ENCODE data around the gene CAVIN2.
A peak's percentile ranks its signal among the peaks of the same experiment; 100 is the strongest.

The CAVIN2 gene

GRCh38 chr2:191840921-191841320 is 6.0 kb downstream of the CAVIN2 start:
- no peak for DNase-seq
- no peaks in the 10 kb centered on the region for H3K9me3 ChIP-seq
- H3K4me3 ChIP-seq (ENCODE audit: low read depth, low read length) = no peak overlapping the region
- TF ChIP-seq CTCF (IDR thresholded peaks at IDR 0.05; ENCODE audit: low read depth, low read length) = no peak
- H3K4me1 ChIP-seq = peaks cover 5% of the 10 kb centered on the region; the same call in 1 of the 2 replicates
- no peaks in the 10 kb centered on the region for H3K27me3 ChIP-seq
- no peaks in the 10 kb centered on the region for H3K36me3 ChIP-seq

DNA sequence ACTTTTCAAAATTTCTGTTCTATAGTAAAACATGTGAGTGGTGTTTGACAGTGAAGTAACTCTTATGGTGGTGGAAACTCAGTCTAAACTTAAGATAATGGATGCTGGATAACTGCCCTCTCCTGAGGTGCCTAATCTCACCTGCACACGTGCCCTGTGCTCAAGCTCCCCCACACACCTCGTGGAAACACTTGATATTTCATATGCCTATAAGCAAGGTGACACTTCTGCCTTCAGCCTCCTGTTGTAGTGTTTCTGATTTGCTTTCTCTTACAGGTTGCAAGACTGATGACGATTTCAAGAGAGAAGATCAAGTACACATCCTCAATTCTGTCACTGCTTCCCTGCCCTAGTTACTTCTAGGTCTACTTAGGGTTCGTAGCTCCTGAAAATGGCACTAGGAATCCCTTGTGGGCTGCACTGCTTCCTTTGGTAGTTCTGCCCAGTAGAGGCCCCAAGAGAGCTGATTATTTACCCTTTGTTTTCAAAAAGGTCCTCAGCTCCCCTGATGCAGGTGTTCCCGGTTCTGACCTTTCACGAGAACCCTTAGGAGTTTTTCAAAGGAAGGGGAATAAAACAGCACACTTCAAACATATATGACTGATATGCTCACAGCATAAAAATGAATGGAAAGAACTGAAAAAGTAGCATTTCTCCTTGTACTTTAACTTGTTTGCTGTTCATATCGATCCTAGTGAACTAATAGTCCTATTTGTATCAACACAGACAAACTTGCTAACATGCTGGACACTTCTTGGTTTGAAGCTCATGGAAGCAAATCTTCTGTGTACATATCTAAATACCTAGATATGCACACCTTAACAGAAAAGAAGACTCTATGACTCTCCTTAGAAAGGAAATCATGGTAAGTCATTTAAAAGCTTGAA is 6.7 kb downstream of the CAVIN2 start:
- Histone ChIP-seq H3K36me3 (no peaks in the 10 kb centered on the region), H3K27me3 (no peaks in the 10 kb centered on the region), H3K4me3 (ENCODE audit: low read depth, low read length) (no peak overlapping the region), H3K9me3 (no peaks in the 10 kb centered on the region), H3K4me1 (no peaks in the 10 kb centered on the region; the same call in 1 of the 2 replicates)
- DNase-seq = no peak
- TF ChIP-seq CTCF (IDR thresholded peaks at IDR 0.05; ENCODE audit: low read depth, low read length) = 0 out of 2 replicates have a peak, but pooled peaks have one; percentile 14

DNA sequence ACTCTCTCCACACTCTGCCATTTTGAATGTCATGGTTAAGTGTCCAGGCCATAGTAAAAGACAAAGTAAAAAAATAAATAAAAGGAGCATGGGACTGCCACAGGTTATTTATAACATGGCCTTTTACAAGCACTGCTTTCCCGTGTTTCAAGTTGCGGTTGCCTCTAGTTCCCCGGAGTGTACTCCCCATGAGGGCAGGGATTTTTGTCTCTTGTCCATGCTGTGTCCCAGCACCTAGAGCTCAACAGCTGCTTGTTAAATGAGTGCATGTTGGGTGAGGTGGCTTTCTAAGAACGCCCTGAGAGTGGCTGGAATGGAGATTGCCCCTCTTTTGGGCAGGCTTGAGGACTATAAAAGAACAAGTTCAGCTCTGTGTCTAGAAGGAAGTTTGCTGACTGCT is 8.4 kb downstream of the CAVIN2 start:
- Histone ChIP-seq H3K27me3 (no peaks in the 10 kb centered on the region), H3K9me3 (no peaks in the 10 kb centered on the region), H3K36me3 (no peaks in the 10 kb centered on the region), H3K4me3 (ENCODE audit: low read depth, low read length) (no peak overlapping the region), H3K4me1 (no peaks in the 10 kb centered on the region)
- DNase-seq = no peak
- TF ChIP-seq CTCF (IDR thresholded peaks at IDR 0.05; ENCODE audit: low read depth, low read length) = no peak

DNA sequence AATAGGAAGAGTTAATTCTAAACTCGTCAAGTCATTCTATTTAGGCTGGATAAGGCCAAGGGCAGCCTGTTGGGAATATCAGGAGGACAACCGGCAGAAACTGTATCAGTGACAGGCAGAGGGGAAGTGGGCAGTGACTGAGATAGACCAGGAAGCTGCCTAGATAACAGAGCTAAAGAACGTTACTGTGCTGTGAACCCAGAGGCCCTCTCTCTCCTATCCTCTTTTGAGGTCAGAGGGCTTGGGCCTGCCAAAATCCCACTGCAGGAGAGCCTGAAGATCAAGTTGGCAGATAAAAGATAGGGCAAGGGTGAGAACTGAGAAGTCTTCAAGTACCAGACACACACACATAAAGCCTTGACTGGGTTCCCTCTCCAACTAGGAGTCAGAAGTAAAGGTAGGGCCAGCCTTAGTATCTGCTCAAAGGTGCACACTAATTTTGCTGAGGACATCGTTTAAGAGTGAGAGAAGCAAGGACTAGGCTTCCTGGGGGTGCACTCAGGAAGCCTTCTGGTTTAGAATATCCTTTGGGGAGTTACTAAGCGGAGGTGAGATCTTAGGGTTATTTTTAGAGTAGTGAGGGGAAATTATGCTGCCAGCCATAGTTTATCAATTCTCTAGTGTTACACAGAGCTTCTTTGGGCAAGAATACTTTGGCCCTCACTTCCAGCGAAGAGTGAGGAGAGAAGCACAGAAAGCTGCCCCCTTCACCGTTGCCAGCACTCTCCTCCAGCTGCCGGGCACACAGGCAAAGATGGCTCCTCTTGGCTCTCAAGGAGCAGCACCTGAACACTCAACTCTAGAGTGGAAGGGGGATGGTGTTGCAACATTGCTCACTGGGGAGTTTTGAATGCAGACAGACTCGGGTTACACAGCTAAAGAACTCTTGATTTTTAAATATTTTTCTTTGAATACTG is 9.8 kb downstream of the CAVIN2 start:
- TF ChIP-seq CTCF (IDR thresholded peaks at IDR 0.05; ENCODE audit: low read depth, low read length) = no peak
- H3K4me1 ChIP-seq = no peaks in the 10 kb centered on the region
- H3K27me3 ChIP-seq = no peaks in the 10 kb centered on the region
- no peaks in the 10 kb centered on the region for H3K36me3 ChIP-seq
- no peaks in the 10 kb centered on the region for H3K9me3 ChIP-seq
- no peak overlapping the region for H3K4me3 ChIP-seq (ENCODE audit: low read depth, low read length)
- DNase-seq = no peak

DNA sequence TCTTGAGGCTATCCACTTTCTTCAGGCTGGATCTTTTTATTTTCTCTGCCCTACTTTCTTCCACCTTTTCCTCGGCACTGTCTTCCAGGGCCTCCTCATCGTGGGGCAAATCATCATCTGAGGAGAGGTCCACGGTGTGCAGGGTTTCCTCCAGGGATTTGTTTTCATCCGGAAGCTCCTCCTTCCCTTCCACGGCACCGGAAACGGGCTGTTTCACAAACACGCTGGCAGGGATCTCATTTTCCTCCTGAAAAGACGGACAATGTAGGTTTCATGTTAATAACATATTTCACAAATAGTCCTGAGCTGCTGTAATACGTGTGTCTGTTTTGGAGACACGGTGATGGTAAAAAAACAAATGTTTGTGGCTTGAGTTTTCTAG is 10.4 kb downstream of the CAVIN2 start:
- no peak for DNase-seq
- Histone ChIP-seq H3K36me3 (no peaks in the 10 kb centered on the region), H3K4me3 (ENCODE audit: low read depth, low read length) (no peak overlapping the region), H3K9me3 (no peaks in the 10 kb centered on the region), H3K4me1 (no peaks in the 10 kb centered on the region), H3K27me3 (no peaks in the 10 kb centered on the region)
- no peak for TF ChIP-seq CTCF (IDR thresholded peaks at IDR 0.05; ENCODE audit: low read depth, low read length)
